Caco-2 (cell line): Measurements from ENCODE around the gene LGALS4. TPM values are rescaled to one million over a fixed set of nuclear protein-coding genes. Genes with fewer than 3 reads are reported as not detected.
A peak's percentile ranks its signal among the peaks of the same experiment; 100 is the strongest.

Experiments
- BruUV-seq: library from RNA; stranded (reverse); fragments of 400-500 nt; replicated peaks from 2 replicates; lab custom pipeline; 2021; lab: Mats Ljungman, UMichigan
- CTCF ChIA-PET: fragments of 300-600 bp; sonication (Branson Sonifier 250); formaldehyde crosslinking; loops from one replicate; lab custom pipeline; 2022; ENCODE audit warnings: antibody characterized with exemption; lab: Charles Lee
- POLR2A ChIA-PET: fragments of 300-600 bp; sonication (Branson Sonifier 250); formaldehyde crosslinking; loops from one replicate; lab custom pipeline; 2022; ENCODE audit warnings: antibody characterized with exemption; lab: Charles Lee
- DNase-seq, 2 experiments: peaks; one replicate each; pipeline versions ENCODE4 v3.0.0 to v3.0.0-alpha.2; 2020 to 2022
- H3K27me3 ChIP-seq: replicated peaks from 2 replicates; pipeline ENCODE4 v1.6.0; 2011; ENCODE audit warnings: low read length; ENCODE audit not compliant: control insufficient read depth, insufficient read depth
- H3K36me3 ChIP-seq: 2 replicates; pipeline ENCODE4 v1.5.1; 2011; ENCODE audit warnings: low read length; ENCODE audit not compliant: control insufficient read depth, insufficient read depth
- H3K4me1 ChIP-seq: fragments of 250-450 bp; sonication (Bioruptor Pico); 2 replicates; pipeline ENCODE4 v1.5.1; 2020; ENCODE audit warnings: mild to moderate bottlenecking
- H3K4me3 ChIP-seq: 2 replicates; pipeline ENCODE4 v1.5.1; 2011; ENCODE audit warnings: low read depth, mild to moderate bottlenecking, control low read depth, low read length
- H3K9me3 ChIP-seq: fragments of 250-450 bp; sonication (Bioruptor Pico); 2 replicates; pipeline ENCODE4 v1.5.1; 2020; ENCODE audit warnings: mild to moderate bottlenecking, moderate library complexity
- H3K27ac Mint-ChIP-seq: one replicate; pipeline ENCODE4 v1.8.0; 2022; ENCODE audit warnings: mixed read lengths; ENCODE audit not compliant: unreplicated experiment
- H3K27me3 Mint-ChIP-seq: one replicate; pipeline ENCODE4 v1.8.0; 2022; ENCODE audit warnings: mixed read lengths; ENCODE audit not compliant: insufficient read depth, unreplicated experiment
- H3K36me3 Mint-ChIP-seq: one replicate; pipeline ENCODE4 v1.8.0; 2022; ENCODE audit warnings: mild to moderate bottlenecking, mixed read lengths; ENCODE audit not compliant: insufficient read depth, unreplicated experiment
- H3K4me1 Mint-ChIP-seq: one replicate; pipeline ENCODE4 v1.8.0; 2022; ENCODE audit warnings: low read depth, mixed read lengths; ENCODE audit not compliant: unreplicated experiment
- H3K4me3 Mint-ChIP-seq: one replicate; pipeline ENCODE4 v1.8.0; 2022; ENCODE audit warnings: mild to moderate bottlenecking, moderate library complexity, mixed read lengths; ENCODE audit not compliant: unreplicated experiment
- H3K9me3 Mint-ChIP-seq: one replicate; pipeline ENCODE4 v1.8.0; 2022; ENCODE audit warnings: mixed read lengths; ENCODE audit not compliant: unreplicated experiment
- CTCF ChIP-seq, 2 experiments: fragments of 200-600 bp in 1 of 2; IDR thresholded peaks; 1 replicate in 1 of 2; 2 replicates in 1 of 2; pipeline versions ENCODE4 v1.5.1 to v1.8.0; 2011 to 2022; ENCODE audit warnings: antibody characterized with exemption in 1 of 2, control low read depth in 1 of 2, inconsistent platforms in 1 of 2, low read depth in 1 of 2, low read length in 1 of 2, mild to moderate bottlenecking in 1 of 2, moderate library complexity in 1 of 2; ENCODE audit not compliant: insufficient read depth in 1 of 2, severe bottlenecking in 1 of 2, unreplicated experiment in 1 of 2
- intact Hi-C: fragments of 100-400 bp; cut with micrococcal nuclease; formaldehyde crosslinking; loops from one replicate; pipeline ENCODE4 v1.10.0; 2022; ENCODE audit not compliant: unreplicated experiment
- total RNA-seq: library from RNA; stranded (reverse); gene quantifications from 2 replicates; pipeline ENCODE4 v1.2.3, GENCODE V29; 2022

Gene LGALS4
- total RNA-seq, 1 experiment from 2014 or later: 2.2 TPM

DNA sequence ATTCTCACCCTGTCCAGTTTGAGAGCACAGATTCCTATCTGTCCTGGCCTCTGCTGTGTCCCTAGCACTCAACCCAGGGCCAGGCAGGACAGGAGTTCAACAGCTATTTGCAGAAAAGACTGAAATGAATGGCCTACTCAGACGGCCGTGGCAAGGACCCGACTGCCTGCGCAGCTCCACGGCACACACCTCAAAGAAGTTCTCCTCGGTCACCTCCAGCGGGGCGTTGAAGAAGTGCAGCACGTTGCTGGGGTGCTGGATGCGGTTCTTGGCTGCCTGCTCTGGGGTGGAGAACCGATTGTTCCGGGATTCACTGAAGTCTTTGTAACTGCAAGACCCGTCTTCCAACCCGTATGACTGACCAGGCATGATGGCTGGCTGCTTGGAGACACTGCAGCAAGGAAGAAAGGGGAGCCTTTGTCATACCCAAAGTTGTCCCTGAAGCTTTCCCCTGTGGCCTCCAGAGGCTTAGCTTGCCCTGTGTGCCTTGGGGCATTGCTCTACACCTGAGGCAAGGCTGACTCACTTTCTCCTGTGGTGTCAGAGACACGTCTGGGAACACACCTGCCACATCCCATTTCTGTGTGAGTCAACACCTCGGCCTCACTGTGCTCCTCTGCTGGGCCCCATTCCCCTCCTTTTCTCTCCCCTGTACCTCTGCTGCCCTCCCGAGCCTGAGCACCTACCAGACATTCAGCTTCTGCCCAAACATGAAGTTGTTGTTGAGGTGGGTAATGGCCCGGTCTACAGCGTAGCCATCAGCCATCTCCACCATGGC lies 25.7 kb upstream of the LGALS4 start:
- peak; percentile 59 to 80 for DNase-seq
- Histone ChIP-seq H3K36me3 (peaks cover 23% of the 10 kb centered on the region), H3K27me3 (no peaks in the 10 kb centered on the region), H3K4me3 (no peak overlapping the region), H3K4me1 (peaks cover 32% of the 10 kb centered on the region), H3K9me3 (no peaks in the 10 kb centered on the region)
- no peaks in the 10 kb centered on the region for H3K9me3 Mint-ChIP-seq
- peak overlapping the region; percentile 12 for H3K4me3 Mint-ChIP-seq
- H3K27ac Mint-ChIP-seq: peak overlapping the region; percentile 65
- H3K36me3 Mint-ChIP-seq: peaks cover 98% of the 10 kb centered on the region
- no peaks in the 10 kb centered on the region for H3K27me3 Mint-ChIP-seq
- no TSS peak for BruUV-seq
- POLR2A ChIA-PET: interaction anchor here (0.7 to 1.8 kb wide), 8 partner anchors 11 to 101 kb away, joined by 3 to 15 read pairs (median 7); partner anchors contain the start of genes HNRNPL, MRPS12 and SARS2
- peak in 1 of 2 experiments; percentile 13 for TF ChIP-seq CTCF (IDR thresholded peaks at IDR 0.05; ENCODE audit: insufficient read depth in 1 of 2, low read depth in 1 of 2, low read length in 1 of 2, severe bottlenecking in 1 of 2, unreplicated experiment in 1 of 2)
- intact Hi-C loops: loop anchor here (5.0 kb wide), 1 partner anchor 101 kb away; no protein-coding TSS in a partner anchor
- CTCF ChIA-PET: interaction anchor here (1.0 to 1.8 kb wide), 4 partner anchors 19 to 436 kb away, joined by 3 to 8 read pairs (median 4); partner anchors contain the start of genes FAM98C, MRPS12 and SARS2
- H3K4me1 Mint-ChIP-seq: peaks cover 25% of the 10 kb centered on the region

DNA sequence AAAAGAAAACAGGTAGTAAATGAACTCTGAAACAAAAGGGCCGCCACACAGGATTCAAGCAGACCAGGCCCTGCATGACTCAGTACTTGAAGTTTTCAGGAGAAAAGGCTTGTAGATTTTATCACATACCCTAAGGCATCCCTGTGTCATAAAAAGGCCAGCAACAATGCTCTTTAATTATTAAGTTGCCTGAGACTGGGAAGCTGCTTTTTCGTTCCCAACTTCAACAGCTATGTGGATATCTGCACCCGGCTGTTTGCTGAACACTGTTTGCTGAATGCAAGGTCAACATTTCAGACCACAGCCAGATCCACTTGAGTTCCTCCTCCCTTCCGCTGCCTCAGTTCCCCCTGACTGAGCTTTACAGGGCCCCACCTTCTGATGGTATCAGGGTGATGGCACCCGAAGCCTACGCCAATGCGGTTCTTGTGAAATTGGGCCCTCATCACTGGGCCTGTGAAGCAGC lies 24.9 kb upstream of the LGALS4 start:
- H3K4me3 ChIP-seq: no peak overlapping the region
- Mint-ChIP-seq H3K9me3 (no peaks in the 10 kb centered on the region), H3K4me1 (peaks cover 25% of the 10 kb centered on the region), H3K4me3 (no peak overlapping the region), H3K27ac (peak overlapping the region; percentile 77), H3K36me3 (peaks cover 97% of the 10 kb centered on the region), H3K27me3 (no peaks in the 10 kb centered on the region)
- peaks cover 17% of the 10 kb centered on the region for H3K36me3 ChIP-seq
- ChIA-PET POLR2A (interaction anchor here (0.6 to 1.8 kb wide), 8 partner anchors 12 to 93 kb away, joined by 3 to 15 read pairs (median 7); partner anchors contain the start of genes HNRNPL, MRPS12 and SARS2), CTCF (interaction anchor here (0.7 to 1.8 kb wide), 4 partner anchors 15 to 201 kb away, joined by 3 to 8 read pairs (median 4); partner anchors contain the start of genes MRPS12 and SARS2)
- BruUV-seq: no TSS peak
- no peak for TF ChIP-seq CTCF (IDR thresholded peaks at IDR 0.05; ENCODE audit: insufficient read depth in 1 of 2, low read depth in 1 of 2, low read length in 1 of 2, severe bottlenecking in 1 of 2, unreplicated experiment in 1 of 2)
- H3K4me1 ChIP-seq: peaks cover 35% of the 10 kb centered on the region
- no peaks in the 10 kb centered on the region for H3K27me3 ChIP-seq
- peak; percentile 66 to 67 for DNase-seq
- no peaks in the 10 kb centered on the region for H3K9me3 ChIP-seq
- intact Hi-C loops: loop anchor here (2.0 to 5.0 kb wide), 2 partner anchors 100 to 201 kb away; no protein-coding TSS in a partner anchor

GRCh38 chr19:38836983-38837626 lies 24.4 kb upstream of the LGALS4 start:
- Mint-ChIP-seq H3K36me3 (peaks cover 97% of the 10 kb centered on the region), H3K27ac (peak overlapping the region; percentile 77), H3K27me3 (no peaks in the 10 kb centered on the region), H3K9me3 (no peaks in the 10 kb centered on the region), H3K4me1 (peaks cover 25% of the 10 kb centered on the region), H3K4me3 (no peak overlapping the region)
- BruUV-seq: no TSS peak
- peaks cover 38% of the 10 kb centered on the region for H3K4me1 ChIP-seq
- no peaks in the 10 kb centered on the region for H3K27me3 ChIP-seq
- no peak for TF ChIP-seq CTCF (IDR thresholded peaks at IDR 0.05; ENCODE audit: insufficient read depth in 1 of 2, low read depth in 1 of 2, low read length in 1 of 2, severe bottlenecking in 1 of 2, unreplicated experiment in 1 of 2)
- ChIA-PET POLR2A (interaction anchor here (0.6 to 1.8 kb wide), 8 partner anchors 12 to 93 kb away, joined by 3 to 15 read pairs (median 7); partner anchors contain the start of genes HNRNPL, MRPS12 and SARS2), CTCF (interaction anchor here (0.7 to 1.8 kb wide), 4 partner anchors 15 to 200 kb away, joined by 3 to 8 read pairs (median 4); partner anchors contain the start of genes MRPS12 and SARS2)
- DNase-seq: no peak
- intact Hi-C loops: loop anchor here (2.0 to 5.0 kb wide), 2 partner anchors 100 to 200 kb away; no protein-coding TSS in a partner anchor
- H3K9me3 ChIP-seq: no peaks in the 10 kb centered on the region
- peaks cover 11% of the 10 kb centered on the region for H3K36me3 ChIP-seq
- no peak overlapping the region for H3K4me3 ChIP-seq
